Coronary artery (tissue), 2 donors: ENCODE data around the gene ZNF638.
"Not testable (repeated sequence)": the region's sequence is repeated elsewhere in the genome, so short reads cannot be mapped to it uniquely, and the experiment has no call there.

ENCODE experiments used
- DNase-seq: peaks from one replicate; pipeline ENCODE4 v3.0.0-alpha.2; 2017; ENCODE audit warnings: low spot score
- H3K27ac ChIP-seq, 2 donors: fragments of 200-600 bp; sonication (generic); one replicate each; pipeline ENCODE4 v1.5.1; 2016 to 2019
- H3K4me3 ChIP-seq: fragments of 200-600 bp; sonication (generic); 2 replicates; pipeline ENCODE4 v1.5.1; 2016; ENCODE audit warnings: mild to moderate bottlenecking, moderate library complexity
- TF ChIP-seq, protein P1 (sequence below): fragments of 200-600 bp; sonication (generic); IDR thresholded peaks from one replicate; pipeline ENCODE4 v1.5.1; 2019; ENCODE audit warnings: antibody characterized with exemption

Gene ZNF638

DNA sequence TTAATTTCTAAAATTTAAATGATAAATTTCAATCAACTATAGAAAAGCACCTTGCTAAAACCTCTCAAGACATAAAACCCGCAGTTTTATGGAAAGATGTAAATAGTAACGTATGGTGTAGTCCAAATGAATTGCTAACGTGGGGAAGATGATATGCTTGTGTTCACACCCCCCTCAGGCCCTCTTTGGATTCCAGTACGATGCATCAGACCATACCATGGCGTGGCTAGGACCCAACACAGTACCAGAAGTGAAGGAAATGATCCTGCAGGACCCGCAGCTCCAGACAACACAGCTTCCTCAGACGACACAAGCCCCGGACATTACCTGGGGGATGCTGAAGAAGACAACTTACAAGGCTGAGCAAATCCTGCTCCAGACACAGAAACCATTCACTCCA is 61.6 kb downstream of the ZNF638 start:
- TF ChIP-seq, protein P1, sequence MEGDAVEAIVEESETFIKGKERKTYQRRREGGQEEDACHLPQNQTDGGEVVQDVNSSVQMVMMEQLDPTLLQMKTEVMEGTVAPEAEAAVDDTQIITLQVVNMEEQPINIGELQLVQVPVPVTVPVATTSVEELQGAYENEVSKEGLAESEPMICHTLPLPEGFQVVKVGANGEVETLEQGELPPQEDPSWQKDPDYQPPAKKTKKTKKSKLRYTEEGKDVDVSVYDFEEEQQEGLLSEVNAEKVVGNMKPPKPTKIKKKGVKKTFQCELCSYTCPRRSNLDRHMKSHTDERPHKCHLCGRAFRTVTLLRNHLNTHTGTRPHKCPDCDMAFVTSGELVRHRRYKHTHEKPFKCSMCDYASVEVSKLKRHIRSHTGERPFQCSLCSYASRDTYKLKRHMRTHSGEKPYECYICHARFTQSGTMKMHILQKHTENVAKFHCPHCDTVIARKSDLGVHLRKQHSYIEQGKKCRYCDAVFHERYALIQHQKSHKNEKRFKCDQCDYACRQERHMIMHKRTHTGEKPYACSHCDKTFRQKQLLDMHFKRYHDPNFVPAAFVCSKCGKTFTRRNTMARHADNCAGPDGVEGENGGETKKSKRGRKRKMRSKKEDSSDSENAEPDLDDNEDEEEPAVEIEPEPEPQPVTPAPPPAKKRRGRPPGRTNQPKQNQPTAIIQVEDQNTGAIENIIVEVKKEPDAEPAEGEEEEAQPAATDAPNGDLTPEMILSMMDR = no peak
- Histone ChIP-seq H3K27ac (no peak overlapping the region), H3K4me3 (no peak overlapping the region)
- no peak for DNase-seq

DNA sequence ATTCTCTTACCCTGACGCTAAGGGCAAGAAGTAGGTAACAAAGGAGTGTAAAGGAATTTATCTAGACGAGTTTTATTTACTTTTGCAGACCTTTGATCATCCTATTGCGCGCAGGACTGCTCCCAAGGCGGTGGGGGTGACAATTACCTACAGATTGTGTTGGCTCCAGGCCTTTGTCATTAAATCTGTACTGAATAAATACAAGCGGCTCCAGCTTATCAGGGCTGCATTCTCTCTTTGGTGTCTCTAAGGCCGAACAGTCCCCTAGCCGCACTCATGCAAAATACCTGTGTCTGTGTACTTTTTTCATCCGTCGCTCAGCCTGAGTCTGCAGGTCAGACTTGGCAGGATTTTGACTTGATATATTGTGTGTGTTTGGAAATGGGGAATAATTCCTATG is 63.9 kb downstream of the ZNF638 start:
- no peak overlapping the region for H3K4me3 ChIP-seq
- no peak overlapping the region for H3K27ac ChIP-seq
- TF ChIP-seq, protein P1 = no peak
- DNase-seq = no peak

DNA sequence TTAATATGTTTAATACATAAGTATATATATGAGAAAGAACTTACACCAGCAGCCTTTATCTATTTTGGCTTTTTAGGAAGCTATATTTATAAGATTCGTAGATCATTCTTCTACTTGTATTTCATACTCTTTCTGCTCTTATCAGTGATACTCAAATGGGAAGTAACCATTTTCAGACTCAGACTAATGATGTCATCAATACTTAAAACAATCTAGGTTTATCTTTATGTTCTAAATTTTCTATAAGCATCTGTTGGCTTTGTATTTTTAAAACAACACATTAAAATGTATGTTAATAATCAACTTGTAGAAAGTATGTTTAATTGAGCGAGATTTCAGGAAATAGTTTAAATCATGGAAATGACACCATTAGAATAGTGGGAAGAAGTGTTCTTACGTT is 70.8 kb downstream of the ZNF638 start:
- TF ChIP-seq, protein P1 = no peak
- H3K4me3 ChIP-seq = no peak overlapping the region
- no peak for DNase-seq
- H3K27ac ChIP-seq = no peak overlapping the region

DNA sequence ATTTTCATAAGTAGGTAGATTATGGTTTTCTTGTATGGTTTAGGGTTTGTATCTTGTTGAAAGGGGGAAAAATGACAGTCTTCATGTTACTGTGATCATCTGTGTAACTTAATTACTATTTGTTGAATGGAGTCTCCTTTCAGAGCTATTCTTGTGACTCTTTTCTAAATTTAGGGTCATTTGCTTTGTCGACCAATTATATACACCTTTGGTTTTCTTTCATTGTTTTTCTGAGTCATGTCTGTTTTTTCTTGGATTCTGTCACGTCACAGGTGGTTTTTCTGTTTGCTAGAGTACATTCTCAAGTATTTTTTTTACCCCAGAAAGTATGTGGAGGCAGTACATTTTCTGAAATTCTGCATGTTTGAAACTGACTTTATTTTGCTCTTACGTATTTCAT is 78.0 kb downstream of the ZNF638 start:
- Histone ChIP-seq H3K4me3 (no peak overlapping the region), H3K27ac (no peak overlapping the region)
- no peak for DNase-seq
- TF ChIP-seq, protein P1 = no peak

DNA sequence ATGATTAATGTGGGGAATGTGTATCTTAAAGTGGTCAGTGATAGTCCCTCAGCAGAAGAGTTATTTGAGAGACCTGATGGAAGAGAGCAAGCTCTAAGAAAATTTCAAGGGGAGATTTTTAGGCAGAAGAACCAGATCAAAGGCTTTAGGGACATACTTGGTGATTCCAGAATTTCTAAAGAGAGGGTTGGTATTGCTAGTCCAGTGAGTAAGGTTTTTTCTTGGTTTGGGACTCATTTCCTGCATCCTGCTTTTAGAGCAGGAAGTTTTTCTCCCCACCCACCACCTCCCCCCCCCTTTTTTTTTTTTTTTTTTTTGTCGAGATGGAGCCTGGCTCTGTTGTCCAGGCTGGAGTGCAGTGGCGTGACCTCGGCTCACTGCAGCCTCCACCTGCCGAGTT is 79.1 kb downstream of the ZNF638 start:
- no peak for DNase-seq

DNA sequence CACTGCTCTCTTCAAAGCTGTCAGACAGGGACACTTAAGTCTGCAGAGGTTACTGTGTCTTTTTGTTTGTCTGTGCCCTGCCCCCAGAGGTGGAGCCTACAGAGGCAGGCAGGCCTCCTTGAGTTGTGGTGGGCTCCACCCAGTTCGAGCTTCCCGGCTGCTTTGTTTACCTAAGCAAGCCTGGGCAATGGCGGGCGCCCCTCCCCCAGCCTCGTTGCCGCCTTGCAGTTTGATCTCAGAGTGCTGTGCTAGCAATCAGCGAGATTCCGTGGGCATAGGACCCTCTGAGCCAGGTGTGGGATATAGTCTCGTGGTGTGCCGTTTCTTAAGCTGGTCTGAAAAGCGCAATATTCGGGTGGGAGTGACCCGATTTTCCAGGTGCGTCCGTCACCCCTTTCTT is 85.3 kb downstream of the ZNF638 start:
- not testable (repeated sequence) for DNase-seq, H3K27ac ChIP-seq
- peak overlapping the region; percentile 50 for H3K4me3 ChIP-seq

More for the DNA sequence above, 79.1 kb downstream of the ZNF638 start:
- no peak overlapping the region for H3K4me3 ChIP-seq
- no peak overlapping the region for H3K27ac ChIP-seq
- TF ChIP-seq, protein P1 = no peak

DNA sequence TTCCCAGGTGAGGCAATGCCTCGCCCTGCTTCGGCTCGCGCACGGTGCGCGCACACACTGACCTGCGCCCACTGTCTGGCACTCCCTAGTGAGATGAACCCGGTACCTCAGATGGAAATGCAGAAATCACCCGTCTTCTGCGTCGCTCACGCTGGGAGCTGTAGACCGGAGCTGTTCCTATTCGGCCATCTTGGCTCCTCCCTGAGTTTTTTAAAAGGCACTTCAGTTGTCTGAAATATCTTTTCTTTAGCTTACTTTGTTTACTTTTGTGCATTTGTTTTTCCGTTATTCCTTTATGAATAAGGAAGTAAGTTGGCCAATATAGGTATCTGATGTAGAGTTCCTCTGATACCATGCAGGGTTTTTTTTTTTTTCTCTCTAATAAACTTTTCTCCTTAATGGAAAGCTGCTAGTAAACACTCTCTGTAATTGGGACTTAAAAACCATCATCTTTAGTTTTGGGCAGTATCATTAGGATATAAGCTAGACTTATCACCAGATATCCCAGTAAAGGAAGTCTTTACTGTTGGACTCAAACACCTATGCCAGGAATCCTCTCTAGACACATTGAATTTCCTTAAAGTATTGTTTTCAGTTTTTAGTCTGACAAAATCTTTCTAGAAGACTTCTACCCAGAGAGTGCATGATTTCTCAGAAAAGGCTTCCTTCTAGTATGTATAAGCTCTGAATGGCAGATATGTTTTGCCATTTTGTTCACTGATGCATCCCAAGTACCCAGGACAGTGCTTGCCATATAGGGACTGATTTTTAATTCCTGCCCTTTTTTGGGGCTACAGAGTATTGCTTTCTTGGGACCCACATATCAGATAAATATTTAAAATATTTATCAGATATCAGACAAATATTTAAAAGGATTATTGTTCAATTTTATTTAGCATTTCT is 86.0 kb downstream of the ZNF638 start:
- H3K27ac ChIP-seq = no peak overlapping the region
- H3K4me3 ChIP-seq = peak overlapping the region; percentile 50
- DNase-seq = no peak
- TF ChIP-seq, protein P1 = no peak
